HEK293T (cell line): Measurements from ENCODE around the gene ZNF722.
"Not testable (repeated sequence)": the region's sequence is repeated elsewhere in the genome, so short reads cannot be mapped to it uniquely, and the experiment has no call there.

ENCODE experiments used
- CTCF ChIA-PET: fragments of 350-600 bp; formaldehyde crosslinking; extraction: SDS; loops from one replicate; lab custom pipeline; 2021; ENCODE audit warnings: antibody characterized with exemption, inconsistent platforms; lab: Yijun Ruan, JAX
- POLR2A ChIA-PET: fragments of 350-600 bp; formaldehyde crosslinking; extraction: SDS; loops from one replicate; lab custom pipeline; 2020; ENCODE audit warnings: antibody characterized with exemption, inconsistent platforms; lab: Yijun Ruan, JAX
- DNase-seq: peaks from one replicate; pipeline ENCODE4 v3.0.0; 2012; ENCODE audit warnings: mixed read lengths; ENCODE audit errors: extremely low spot score
- ARNT ChIP-seq: fragments of 450-650 bp; IDR thresholded peaks from 2 replicates; pipeline ENCODE4 v1.6.1; 2017; ENCODE audit warnings: mild to moderate bottlenecking
- BHLHE40 ChIP-seq: fragments of 450-650 bp; IDR thresholded peaks from 2 replicates; pipeline ENCODE4 v1.6.1; 2016; ENCODE audit warnings: mild to moderate bottlenecking, moderate library complexity, borderline replicate concordance
- CTBP1 ChIP-seq: fragments of 450-650 bp; IDR thresholded peaks from 2 replicates; pipeline ENCODE4 v1.6.1; 2016; ENCODE audit warnings: borderline replicate concordance
- ELF4 ChIP-seq: fragments of 450-650 bp; IDR thresholded peaks from 2 replicates; pipeline ENCODE4 v1.6.1; 2017; ENCODE audit warnings: antibody characterized with exemption
- FOXA1 ChIP-seq: fragments of 450-650 bp; IDR thresholded peaks from 2 replicates; pipeline ENCODE4 v1.6.1; 2016; ENCODE audit warnings: mild to moderate bottlenecking
- FOXK2 ChIP-seq: fragments of 450-650 bp; IDR thresholded peaks from 2 replicates; pipeline ENCODE4 v1.6.1; 2016; ENCODE audit warnings: mild to moderate bottlenecking
- FOXM1 ChIP-seq: fragments of 450-650 bp; IDR thresholded peaks from 2 replicates; pipeline ENCODE4 v1.6.1; 2017; ENCODE audit warnings: mild to moderate bottlenecking, borderline replicate concordance
- HDGF ChIP-seq: fragments of 450-650 bp; IDR thresholded peaks from 2 replicates; pipeline ENCODE4 v1.6.1; 2017; ENCODE audit warnings: antibody characterized with exemption, borderline replicate concordance
- L3MBTL2 ChIP-seq: fragments of 450-650 bp; conservative IDR thresholded peaks from 2 replicates; pipeline ENCODE4 v1.6.1; 2016; ENCODE audit warnings: mild to moderate bottlenecking
- LEF1 ChIP-seq: fragments of 450-650 bp; IDR thresholded peaks from 2 replicates; pipeline ENCODE4 v1.6.1; 2017; ENCODE audit warnings: mild to moderate bottlenecking, borderline replicate concordance
- NFRKB ChIP-seq: fragments of 450-650 bp; IDR thresholded peaks from 2 replicates; pipeline ENCODE4 v1.6.1; 2016; ENCODE audit warnings: mild to moderate bottlenecking, moderate library complexity
- PKNOX1 ChIP-seq: fragments of 450-650 bp; IDR thresholded peaks from 2 replicates; pipeline ENCODE4 v1.6.1; 2016
- SP1 ChIP-seq: fragments of 450-650 bp; IDR thresholded peaks from 2 replicates; pipeline ENCODE4 v1.6.1; 2017
- SUZ12 ChIP-seq: fragments of 450-650 bp; IDR thresholded peaks from 2 replicates; pipeline ENCODE4 v1.6.1; 2016; ENCODE audit warnings: mild to moderate bottlenecking
- TARDBP ChIP-seq: fragments of 450-650 bp; IDR thresholded peaks from 2 replicates; pipeline ENCODE4 v1.6.1; 2016
- ZNF384 ChIP-seq: fragments of 450-650 bp; IDR thresholded peaks from 2 replicates; pipeline ENCODE4 v1.6.1; 2016

ZNF722 gene

GRCh38 chr7:63998549-63998948 is at the start of gene ZNF722:
ZNF722 (plus strand) TSS chr7:63998849; CDS start chr7:63998962, 113 bp downstream.
- no peak for DNase-seq
- POLR2A ChIA-PET, result no interaction called here
- CTCF ChIA-PET, result no interaction called here
- TF ChIP-seq FOXM1 (no peak), CTBP1 (no peak), FOXA1 (no peak), HDGF (no peak), FOXK2 (no peak), ELF4 (no peak)

GRCh38 chr7:63953181-63953580 is 45.5 kb upstream of the ZNF722 start:
- ChIA-PET POLR2A (no interaction called here), CTCF (no interaction called here)
- TF ChIP-seq BHLHE40, result no peak
- no peak for TF ChIP-seq FOXA1
- TF ChIP-seq NFRKB, result no peak
- TF ChIP-seq SUZ12, result no peak
- no peak for TF ChIP-seq ARNT
- TF ChIP-seq HDGF, result no peak
- no peak for TF ChIP-seq ZNF384
- no peak for DNase-seq

GRCh38 chr7:63968629-63969028 is 30.0 kb upstream of the ZNF722 start:
- TF ChIP-seq BHLHE40 (no peak), SP1 (no peak), TARDBP (no peak), FOXA1 (no peak), NFRKB (no peak), L3MBTL2 (no peak), LEF1 (no peak), HDGF (no peak), ARNT (no peak), SUZ12 (no peak), ELF4 (no peak), CTBP1 (no peak), PKNOX1 (no peak), FOXK2 (no peak), ZNF384 (no peak), FOXM1 (no peak)
- CTCF ChIA-PET, result no interaction called here
- DNase-seq, result no peak
- POLR2A ChIA-PET, result no interaction called here

GRCh38 chr7:64015496-64015895 is 16.8 kb downstream of the ZNF722 start:
- POLR2A ChIA-PET, CTCF ChIA-PET, DNase-seq: not testable (repeated sequence)

- DNase-seq, result no peak
- POLR2A ChIA-PET, result no interaction called here
- CTCF ChIA-PET, result no interaction called here
- TF ChIP-seq ELF4 (no peak), FOXA1 (no peak), L3MBTL2 (no peak), ARNT (no peak), BHLHE40 (no peak), NFRKB (no peak), PKNOX1 (no peak), TARDBP (no peak), ZNF384 (no peak), SP1 (no peak), LEF1 (no peak), HDGF (no peak), FOXM1 (no peak), SUZ12 (no peak)
These were observed 36.7 kb downstream of the ZNF722 start for GRCh38 chr7:64035388-64035787.

GRCh38 chr7:64037095-64037494 is 38.4 kb downstream of the ZNF722 start:
- DNase-seq, result no peak
- TF ChIP-seq CTBP1 (no peak), SUZ12 (no peak), LEF1 (no peak), ELF4 (no peak), TARDBP (no peak), NFRKB (no peak), PKNOX1 (no peak), BHLHE40 (no peak), FOXA1 (no peak), ARNT (no peak), ZNF384 (no peak)
- ChIA-PET POLR2A (no interaction called here), CTCF (no interaction called here)

GRCh38 chr7:64045301-64046040 is 46.8 kb downstream of the ZNF722 start, which contains the start of gene ZNF727:
ZNF727 (plus strand) TSS chr7:64045434; CDS start chr7:64045622, 188 bp downstream.
- DNase-seq, result no peak
- CTCF ChIA-PET, result no interaction called here
- POLR2A ChIA-PET, result no interaction called here

More at GRCh38 chr7:64045301-64046040, 46.8 kb downstream of the ZNF722 start, which contains the start of gene ZNF727:
- no peak for TF ChIP-seq SP1
- no peak for TF ChIP-seq CTBP1
- no peak for TF ChIP-seq PKNOX1
